GM11168 (cell line): Measurements from ENCODE around the gene TSEN54.
"Not testable (repeated sequence)": the region's sequence is repeated elsewhere in the genome, so short reads cannot be mapped to it uniquely, and the experiment has no call there.

Experiments used
- in situ Hi-C: fragments of 300-500 bp; cut with MboI; formaldehyde crosslinking; loops from one replicate; pipeline ENCODE4 v1.12.0; 2022; ENCODE audit warnings: low sequenced_read_pairs; ENCODE audit not compliant: unreplicated experiment

The TSEN54 gene

DNA sequence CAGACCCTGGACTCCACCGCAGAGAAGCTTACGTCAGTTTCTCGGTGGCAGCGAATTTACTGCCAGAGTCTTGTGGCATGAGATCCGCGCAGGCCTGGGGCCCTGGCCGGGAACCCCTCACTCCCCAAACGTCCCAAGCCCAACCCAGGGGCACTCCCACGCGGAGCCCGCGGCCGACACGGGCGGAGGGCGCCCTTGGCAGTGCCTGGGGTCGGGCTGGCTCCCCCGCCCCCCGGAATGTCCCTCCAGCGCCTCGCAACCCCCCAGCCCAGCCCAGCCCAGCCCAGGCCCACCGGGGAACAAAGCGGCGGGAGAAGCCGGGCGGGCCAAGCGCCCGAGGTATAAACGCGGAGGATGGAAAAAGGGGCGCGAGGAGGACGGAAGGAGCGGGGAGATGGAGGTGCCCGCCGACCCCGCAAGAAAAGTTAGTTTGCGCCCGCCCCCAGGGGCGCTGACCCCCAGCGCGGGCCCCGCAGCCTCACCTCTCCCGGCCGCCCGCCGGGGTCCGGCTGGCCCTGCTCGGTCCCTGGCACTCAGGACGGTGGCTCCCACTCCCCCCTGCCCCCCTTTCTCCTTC, 1.3 kb upstream of the TSEN54 start:
- in situ Hi-C loops: loop anchor here (5.0 kb wide), 1 partner anchor 88 kb away; no protein-coding TSS in a partner anchor

DNA sequence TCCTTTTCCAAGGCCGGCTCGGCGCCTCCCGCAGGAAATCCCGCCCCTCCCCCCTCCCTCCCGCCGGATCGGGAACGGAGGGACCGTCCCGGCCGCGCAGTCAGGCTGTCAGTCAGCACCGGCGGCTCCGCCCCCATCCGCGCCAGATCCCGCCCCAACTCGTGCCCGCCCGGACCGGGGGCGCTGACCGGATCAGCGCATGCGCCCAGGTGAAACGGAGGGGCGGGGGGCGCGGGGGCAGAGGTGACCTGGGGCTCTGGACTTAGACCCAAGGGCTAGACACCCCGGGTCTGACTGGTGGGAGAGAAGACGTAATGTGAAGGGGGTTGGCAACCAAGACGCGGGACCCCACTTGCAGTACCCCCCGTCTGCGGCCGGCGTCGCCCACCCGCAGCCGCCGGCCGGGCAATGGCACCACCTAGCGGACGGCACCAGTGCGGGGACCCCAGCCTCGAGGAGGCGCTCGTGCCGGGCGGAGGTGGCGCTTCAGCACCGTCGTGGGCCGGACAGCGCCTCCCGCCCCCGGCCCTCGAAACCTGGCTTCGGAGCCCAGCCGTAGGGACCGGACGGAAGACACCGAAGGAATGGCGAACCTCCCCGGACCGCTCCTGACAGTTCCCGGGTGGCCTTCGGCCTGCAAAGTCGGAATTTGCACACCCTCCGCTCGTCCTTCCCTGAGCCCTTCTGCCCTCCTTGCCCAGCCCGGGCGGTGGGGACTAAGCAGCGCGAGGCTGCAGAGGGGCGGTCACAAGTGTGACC, 653 bp upstream of the TSEN54 start, which contains the start of gene CASKIN2:
CASKIN2 (minus strand) TSS at position 42 of the 759 bp plus-strand sequence. CDS start 1,733 bp downstream, outside the sequence.
- in situ Hi-C loops: no loop called here

DNA sequence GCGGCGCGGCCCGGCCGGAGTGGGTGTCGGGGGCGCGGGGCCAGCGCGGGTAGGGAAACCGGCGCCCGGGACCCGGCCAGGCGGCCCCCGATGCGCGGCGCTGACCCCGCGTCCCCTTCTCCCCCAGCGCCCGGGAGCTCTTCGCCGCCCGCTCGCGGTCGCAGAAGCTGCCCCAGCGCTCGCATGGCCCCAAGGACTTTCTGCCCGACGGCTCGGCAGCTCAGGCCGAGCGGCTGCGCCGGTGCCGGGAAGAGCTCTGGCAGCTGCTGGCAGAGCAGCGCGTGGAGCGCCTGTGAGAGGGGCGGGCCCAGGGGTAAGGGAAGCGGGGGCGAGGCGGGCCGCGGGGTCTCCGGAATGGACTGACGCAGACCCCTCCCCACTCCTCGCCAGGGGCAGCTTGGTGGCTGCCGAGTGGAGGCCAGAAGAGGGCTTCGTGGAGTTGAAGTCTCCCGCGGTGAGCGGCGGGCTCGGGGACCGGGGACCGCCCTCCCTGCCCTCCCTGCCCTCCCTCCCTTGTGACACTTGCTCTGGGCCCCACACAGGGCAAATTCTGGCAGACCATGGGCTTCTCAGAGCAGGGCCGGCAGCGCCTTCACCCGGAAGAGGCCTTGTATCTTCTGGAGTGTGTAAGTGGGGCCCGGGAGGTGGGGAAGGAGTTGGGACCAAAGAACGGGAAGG, 430 bp downstream of the TSEN54 start:
- in situ Hi-C loops: no loop called here

DNA sequence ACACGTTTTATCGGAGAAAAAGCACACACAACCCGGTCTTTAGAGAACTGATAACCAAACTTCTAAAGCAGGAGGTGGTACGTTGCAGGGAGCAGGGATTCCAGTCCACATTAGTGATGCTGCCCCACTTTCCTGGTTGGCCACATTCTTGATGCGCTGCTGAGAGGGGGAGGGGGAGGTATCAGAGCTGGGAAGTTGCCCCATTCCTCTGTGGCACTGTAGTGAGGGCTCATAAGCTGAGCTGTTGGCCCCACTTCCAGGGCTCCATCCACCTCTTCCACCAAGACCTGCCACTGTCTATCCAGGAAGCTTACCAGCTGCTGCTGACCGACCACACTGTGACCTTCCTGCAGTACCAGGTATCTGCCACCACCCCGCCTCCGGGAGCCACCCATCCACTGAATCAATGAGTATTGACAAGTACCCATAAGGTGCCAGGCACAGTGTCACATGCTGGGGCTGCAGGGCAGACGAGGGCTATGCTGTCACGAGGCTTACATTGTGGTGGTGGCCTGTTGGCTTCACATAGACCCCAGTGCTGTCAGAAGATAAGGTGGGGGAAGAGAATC, 1.1 kb downstream of the TSEN54 start:
- in situ Hi-C loops: no loop called here

DNA sequence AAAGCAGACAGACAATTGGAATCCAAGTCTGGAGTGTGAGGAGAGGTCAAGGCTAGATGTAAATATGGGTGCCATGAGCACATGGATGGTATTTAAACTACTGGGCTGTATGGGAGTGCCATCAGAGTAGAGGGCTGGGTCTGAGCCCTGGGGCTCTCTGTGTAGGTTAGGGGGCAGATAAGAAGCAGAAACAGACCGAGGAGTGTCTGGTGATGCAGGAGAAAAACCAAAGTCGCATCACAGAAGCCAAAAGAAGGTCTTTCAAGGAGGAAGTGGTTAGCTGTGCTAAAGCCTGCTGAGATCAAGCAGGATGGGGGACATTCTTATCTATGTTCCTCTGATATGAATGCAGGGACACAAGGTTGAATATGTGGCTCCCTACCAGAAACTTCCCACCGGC, 1.9 kb downstream of the TSEN54 start:
- in situ Hi-C loops: no loop called here

DNA sequence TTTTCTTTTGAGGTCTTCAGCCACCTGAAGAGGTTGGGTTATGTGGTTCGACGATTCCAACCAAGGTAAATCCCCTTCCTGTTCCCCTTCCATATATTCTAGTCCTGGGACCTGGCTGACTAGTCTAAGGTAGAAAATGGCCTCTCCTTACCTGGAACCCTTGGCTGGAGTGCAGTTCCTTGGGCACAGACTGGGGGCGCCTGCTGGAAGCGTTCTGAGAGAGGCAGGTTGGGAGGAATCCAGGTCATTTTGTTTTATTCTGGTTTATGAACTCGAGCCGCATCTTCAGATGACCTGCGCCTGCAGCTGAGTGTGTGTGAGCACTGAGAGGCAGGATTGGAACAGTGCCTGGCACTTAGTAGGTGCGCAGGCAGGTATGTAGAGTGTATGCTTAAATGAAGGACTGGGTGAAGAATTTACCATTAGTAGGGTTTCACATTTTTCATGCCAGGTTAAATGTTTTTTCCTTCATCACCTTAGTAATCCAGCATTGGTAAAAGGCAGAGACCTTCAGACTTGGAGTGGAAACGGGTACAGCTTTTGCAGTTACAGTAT, 2.7 kb downstream of the TSEN54 start:
- in situ Hi-C loops: no loop called here

DNA sequence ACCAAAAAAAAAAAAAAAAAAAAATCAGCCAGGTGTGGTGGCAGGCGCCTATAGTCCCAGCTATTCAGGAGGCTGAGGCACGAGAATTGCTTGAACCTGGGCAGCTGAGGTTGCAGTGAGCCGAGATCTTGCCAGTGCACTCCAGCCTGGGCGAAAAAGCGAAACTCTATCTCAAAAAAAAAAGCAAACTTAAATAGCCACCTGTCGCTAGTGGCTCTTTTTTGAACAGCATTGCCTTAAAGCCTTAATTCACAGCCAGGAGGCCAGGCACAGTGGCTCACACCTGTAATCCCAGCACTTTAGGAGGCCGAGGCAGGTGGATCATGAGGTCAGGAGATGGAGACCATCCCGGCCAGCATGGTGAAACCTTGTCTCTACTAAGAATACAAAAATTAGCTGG, 4.1 kb downstream of the TSEN54 start:
- in situ Hi-C loops: not testable (repeated sequence)

DNA sequence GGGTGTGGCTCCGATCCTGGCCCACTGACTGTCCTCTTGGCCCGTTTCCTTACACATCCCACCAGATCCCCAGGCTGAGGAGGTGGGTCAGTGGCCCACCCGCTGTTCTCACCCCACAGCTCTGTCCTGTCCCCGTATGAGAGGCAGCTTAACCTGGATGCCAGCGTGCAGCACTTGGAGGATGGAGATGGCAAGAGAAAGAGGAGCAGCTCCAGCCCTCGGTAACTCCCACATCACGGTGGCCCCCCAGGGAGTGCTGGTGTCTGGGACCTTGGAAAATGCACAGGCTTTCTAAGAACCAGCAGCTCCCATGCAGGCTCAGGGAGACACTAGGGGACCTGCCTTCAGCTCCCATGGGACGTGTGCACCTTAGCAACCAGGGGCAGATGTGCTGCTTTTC, 5.0 kb downstream of the TSEN54 start:
- in situ Hi-C loops: no loop called here

DNA sequence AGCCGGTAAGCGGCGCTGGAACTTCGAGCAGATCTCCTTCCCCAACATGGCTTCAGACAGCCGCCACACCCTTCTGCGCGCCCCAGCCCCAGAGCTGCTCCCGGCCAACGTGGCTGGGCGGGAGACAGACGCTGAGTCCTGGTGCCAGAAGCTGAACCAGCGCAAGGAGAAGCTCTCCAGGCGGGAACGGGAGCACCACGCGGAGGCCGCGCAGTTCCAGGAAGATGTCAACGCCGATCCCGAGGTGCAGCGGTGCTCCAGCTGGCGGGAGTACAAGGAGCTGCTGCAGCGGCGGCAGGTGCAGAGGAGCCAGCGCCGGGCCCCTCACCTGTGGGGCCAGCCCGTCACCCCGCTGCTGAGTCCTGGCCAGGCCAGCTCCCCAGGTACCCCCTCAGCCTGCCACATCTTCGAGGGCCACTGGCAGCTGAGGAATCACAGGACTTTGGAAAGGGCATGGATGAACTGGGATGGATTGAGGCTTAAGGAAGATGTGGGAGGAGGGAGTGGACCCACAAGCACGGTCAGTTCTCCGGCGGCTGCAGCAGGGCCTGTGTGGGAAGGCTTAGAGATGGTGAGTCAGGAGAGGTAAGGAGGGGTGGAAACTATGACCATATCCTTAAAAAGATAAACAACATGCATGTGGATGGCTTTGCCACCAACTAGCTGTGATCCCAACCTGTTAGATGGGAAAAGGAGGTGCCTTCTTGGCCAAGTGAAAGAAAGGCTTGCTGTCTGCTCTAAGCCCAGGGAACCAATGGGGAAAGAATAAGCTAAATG, 5.8 kb downstream of the TSEN54 start:
- in situ Hi-C loops: no loop called here

DNA sequence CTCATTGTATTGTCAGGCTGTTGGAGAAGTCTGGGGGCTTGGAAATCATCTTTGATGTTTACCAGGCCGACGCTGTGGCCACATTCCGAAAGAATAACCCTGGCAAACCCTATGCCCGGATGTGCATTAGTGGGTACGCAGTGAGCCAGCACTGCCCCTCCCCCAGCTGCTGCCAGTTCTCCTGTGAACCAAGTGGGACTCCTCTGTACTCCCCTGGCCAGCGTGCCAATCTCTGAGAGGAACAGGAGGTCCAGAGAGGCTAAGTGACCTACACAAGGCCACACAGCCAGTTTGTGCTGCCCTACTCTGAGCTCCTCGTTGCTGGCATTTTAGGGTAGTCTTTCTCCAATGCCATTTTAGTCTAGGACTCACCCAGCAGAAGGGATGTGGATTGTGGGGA, 7.3 kb downstream of the TSEN54 start:
- in situ Hi-C loops: no loop called here

DNA sequence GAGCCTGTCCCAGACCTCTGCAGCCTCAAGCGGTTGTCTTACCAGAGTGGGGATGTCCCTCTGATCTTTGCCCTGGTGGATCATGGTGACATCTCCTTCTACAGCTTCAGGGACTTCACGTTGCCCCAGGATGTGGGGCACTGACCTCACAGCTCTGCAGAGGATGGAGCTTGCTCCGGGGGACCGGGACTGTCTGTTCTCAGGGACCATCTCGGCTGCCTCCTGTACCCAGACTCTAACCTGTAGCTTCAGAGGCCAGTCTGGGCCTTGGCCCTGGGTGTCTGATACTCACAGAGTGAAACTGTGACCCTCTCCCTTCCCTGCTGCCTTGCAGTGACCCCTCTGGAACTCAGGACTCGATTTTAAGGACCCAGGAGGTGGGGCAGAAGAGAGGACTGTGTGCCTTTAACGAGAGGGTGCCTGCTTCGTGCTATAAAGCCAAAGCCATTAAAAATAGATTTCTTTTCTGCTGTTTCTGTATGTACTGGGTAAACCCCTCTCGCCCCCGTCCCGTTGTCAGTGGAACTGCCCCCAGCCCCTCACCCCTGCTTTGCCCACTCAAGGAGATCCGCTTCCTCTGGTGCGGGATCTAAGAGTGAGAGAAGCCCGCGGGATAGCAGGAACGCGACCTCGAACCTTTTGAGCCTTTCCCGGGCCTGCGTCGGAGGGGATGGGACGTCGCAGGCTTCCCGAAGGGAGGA, 8.1 kb downstream of the TSEN54 start:
- in situ Hi-C loops: no loop called here

DNA sequence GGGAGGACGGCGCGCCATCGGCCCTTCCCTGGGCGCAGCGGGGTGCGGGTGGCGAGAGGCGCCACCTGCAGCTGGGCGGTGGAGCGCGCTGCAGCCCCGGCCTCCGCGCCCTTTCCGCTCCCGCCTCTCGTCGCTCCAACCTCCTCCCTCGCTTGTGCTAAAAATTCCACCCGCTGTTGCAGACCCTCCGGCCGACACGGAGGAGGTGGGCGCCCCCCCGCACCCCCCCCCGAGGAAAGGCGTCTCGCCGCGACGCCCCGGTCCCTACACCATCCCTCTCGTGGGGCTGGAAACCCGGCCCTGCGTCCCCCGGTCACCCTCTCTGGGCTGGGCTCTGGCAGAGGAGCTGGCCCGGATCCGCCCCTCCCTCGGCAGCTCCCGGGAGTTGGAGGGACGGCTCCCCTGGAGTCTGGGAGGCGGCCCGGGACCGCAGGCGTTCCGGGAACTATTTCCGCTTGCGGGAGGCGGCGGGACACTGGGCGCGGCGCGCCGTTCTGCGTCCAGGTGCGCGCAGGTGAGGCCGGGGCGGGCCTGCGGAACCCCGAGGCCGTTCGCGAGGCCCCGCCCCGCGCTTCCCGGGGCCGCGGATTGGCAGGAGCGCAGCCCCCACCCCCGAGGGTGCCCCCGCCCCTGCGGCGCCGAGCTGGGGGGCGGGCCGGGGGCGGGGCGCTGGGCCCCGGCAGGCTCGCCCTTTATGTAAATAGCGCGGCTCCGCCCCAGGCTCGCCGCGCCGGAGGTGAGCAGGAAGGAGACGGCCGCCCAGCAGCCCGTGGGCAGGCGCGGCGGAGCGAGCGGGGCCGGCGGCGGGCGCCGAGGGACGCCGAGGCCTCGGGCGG, 8.9 kb downstream of the TSEN54 start, which contains the start of gene LLGL2:
LLGL2 (plus strand) TSS at position 728 of the 836 bp plus-strand sequence. CDS start 17,730 bp downstream, outside the sequence.
- in situ Hi-C loops: no loop called here

DNA sequence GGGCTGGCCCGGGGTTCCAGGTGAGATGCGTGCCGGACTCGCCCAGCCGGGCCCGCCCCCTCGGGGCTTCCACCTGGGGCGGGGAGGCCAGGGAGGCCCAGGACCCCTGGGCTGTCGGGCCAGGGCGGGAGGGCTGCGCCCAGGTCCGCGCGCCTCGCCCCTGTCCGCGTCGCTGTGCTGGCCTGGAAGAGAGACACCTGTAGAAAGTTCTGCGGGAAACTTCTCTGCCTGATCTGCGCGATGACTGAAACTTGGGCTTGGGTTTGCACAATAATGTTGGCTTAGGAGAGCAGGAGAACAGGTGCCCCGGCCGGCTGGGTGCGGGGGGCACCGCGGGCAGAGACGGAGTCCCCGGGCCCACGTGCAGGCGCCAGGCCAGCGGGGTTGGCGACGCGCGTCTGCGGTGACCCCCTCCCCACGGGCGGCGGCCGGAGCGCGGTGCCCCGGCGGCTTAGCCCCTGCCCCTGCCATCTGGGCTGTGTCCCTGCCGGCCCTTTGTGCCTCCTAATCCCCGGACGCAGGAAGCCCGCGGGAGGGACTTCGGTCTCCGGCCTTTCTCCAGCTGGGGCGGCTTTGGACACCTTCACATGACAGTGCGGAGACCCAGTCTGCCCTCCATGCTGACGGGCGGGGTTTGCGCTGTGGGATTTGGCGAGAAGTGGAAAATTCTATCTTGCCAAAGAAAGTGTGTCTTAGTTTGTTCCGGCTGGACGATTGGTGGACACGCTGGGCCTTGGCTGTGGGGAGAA, 9.7 kb downstream of the TSEN54 start:
- in situ Hi-C loops: no loop called here

DNA sequence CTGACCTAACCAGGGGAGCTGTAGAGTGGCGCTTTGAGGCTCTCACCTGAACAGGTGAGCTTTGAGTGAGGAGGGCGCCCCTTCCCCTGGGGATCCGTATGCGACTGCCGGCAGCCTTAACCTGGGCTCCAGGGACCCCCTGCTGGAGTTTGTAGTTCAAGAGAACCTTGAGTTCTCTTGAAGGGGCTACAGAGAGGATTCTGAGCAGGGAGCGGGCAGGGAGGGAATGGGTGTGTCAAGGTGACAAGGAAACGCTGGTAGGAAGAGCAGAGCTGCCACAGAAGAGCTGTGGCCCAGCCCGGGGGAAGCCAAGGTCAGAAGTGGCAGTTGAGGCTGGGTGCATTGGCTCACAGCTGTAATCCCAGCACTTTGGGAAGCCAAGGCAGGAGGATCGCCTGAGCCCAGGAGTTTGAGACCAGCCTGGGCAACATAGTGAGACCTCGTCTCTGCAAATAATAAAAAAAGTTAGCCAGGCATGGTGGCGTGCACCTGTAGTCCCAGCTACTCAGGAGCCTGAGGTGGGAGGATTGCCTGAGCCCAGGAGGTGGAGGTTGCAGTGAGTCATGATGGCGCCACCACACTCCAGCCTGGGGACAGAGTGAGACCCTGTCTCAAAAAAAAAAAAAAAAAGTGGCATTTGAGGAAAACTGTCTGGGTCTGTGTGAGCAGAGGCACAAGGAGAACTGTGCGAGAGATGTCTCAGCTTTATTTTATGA, 10.4 kb downstream of the TSEN54 start:
- in situ Hi-C loops: no loop called here

DNA sequence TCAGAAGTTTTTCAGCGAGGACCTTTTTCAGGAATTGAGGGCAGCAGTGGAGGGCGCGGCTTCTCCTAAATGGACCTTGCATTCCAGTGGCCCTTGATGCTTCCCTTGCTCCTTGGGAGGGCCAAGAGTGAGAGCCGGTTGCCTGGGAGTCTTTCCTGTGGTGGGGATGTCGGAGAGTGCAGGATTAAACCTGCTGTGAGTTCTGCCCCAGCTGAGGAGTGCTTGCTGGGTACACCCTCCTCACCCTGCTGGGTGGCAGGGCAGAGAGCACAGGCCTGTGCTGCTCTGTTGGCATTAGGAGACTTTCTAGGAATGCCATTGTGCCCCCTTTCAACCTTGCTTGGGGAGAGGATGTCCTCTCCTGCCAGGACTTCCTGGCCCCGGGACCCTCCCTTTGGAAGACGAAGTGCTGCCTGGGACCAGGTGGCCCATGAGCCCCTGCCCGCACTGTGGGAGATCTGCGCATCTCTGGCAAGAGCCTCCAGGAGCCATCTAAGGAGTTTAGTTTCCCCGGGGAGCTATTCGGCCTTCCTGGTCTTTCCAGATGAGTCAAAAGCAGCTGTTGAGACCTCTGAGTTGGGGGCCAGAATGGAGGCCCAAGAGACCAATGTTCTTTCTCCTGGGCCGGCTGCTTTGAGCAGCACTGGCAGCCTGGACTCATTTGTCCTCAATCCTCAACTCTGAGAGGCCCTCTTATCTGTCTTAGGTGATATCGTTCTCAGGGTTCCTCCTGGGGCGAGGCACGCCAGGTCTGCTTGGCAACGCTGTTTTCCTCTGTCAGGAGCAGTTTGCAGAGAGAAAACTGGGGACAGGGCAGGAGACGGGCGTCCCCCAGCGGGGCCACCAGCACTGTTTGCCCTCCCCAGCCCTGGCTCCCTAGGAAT, 14.8 kb downstream of the TSEN54 start:
- in situ Hi-C loops: no loop called here

DNA sequence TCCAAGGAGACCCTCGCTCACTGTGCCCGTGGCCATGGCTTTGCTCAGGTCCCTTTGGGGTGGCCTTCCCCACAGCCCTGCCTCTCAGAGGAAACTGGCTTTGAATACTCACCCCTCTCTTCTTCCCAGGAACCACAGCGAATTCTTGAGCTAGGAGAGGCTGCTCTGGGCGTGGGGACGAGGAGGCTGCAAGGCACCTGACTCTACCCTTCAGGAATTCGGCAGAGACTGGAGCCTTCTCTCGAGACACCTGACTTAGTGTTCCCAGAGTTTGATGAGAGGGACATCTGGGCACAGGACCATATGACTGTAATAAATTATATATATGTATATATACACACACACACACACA, 15.4 kb downstream of the TSEN54 start:
- in situ Hi-C loops: no loop called here
